Cardiac muscle cell (in vitro differentiated cells and primary cell): ENCODE data around the gene MAP2. TPM values are rescaled to one million over a fixed set of nuclear protein-coding genes. Genes with fewer than 3 reads are reported as not detected.

ENCODE experiments used
- DNase-seq, 2 donors: peaks; one replicate each; pipeline versions ENCODE4 v3.0.0 to v3.0.0-alpha.2; 2010 to 2017; ENCODE audit warnings: low read depth in 1 of 2, low spot score in 1 of 2
- H3K27ac ChIP-seq: fragments of 200-600 bp; sonication (generic); 2 replicates; pipeline ENCODE4 v1.5.1; 2016
- H3K27me3 ChIP-seq: fragments of 200-600 bp; sonication (generic); 2 replicates; pipeline ENCODE4 v1.6.0; 2016; ENCODE audit warnings: control low read depth
- H3K36me3 ChIP-seq: fragments of 200-600 bp; sonication (generic); 2 replicates; pipeline ENCODE4 v1.5.1; 2016; ENCODE audit warnings: control low read depth
- H3K4me1 ChIP-seq: fragments of 200-600 bp; sonication (generic); 2 replicates; pipeline ENCODE4 v1.8.1; 2017; ENCODE audit warnings: low read depth, mild to moderate bottlenecking, mixed run types
- H3K4me3 ChIP-seq: fragments of 200-600 bp; sonication (generic); 2 replicates; pipeline ENCODE4 v1.5.1; 2016; ENCODE audit warnings: mild to moderate bottlenecking
- H3K9me3 ChIP-seq: fragments of 200-600 bp; sonication (generic); 2 replicates; pipeline ENCODE4 v1.5.1; 2017; ENCODE audit warnings: low read depth, mild to moderate bottlenecking, control low read depth
- polyA plus RNA-seq: library from polyadenylated mRNA; unstranded; fragments of >200 nt; fragmentation: Nextera tagmentation; extraction: Ambion mirVana; gene quantifications from 2 replicates; pipeline ENCODE4 v1.2.1, GENCODE V29; 2016
- total RNA-seq: library from RNA; depleted of rRNA; stranded (reverse); fragments of >200 nt; gene quantifications from 2 replicates; pipeline ENCODE4 v1.2.3, GENCODE V29; 2016
- TF ChIP-seq, protein P1 (sequence below): IDR thresholded peaks from 2 replicates; pipeline ENCODE4 v1.5.1; 2012; ENCODE audit warnings: low read depth, mild to moderate bottlenecking, low read length

The MAP2 gene
- total and polyA plus RNA-seq, 2 experiments from 2014 or later: 0.24 to 0.68 TPM

DNA sequence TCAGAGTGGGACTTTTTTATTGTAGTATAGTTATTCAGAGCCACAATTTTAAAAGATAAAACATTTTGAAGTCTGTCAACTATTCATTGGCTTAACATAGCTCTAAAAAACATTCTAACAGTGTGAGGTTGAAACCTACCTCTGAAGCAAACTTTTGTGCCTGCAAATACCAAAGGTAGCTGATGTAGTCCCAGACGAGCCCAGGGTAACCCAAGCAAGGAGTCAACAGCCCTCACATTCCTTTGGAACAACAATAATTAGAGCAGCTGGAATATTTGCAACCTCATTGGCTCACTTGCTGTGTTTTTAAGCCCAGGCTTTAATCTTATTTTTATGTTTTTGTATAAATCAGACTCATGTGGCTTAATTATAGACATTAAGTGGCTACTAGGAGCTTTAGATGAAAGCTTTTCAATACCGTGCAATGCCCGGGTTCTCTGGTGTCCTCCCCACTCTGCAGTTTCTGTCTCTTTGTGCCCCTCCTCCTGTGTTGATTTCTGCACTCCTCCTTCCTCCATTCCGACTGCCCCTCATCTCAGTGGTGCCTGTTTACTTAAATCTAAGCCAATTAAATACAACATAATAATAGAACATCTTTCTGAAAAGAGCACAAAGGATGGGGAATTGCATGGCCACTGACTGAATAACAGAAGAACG, 189.9 kb downstream of the MAP2 start:
- H3K27ac ChIP-seq: no peak overlapping the region
- H3K27me3 ChIP-seq: no peaks in the 10 kb centered on the region
- no peak for DNase-seq
- H3K36me3 ChIP-seq: no peaks in the 10 kb centered on the region
- H3K9me3 ChIP-seq: no peaks in the 10 kb centered on the region
- H3K4me1 ChIP-seq: no peaks in the 10 kb centered on the region
- no peak overlapping the region for H3K4me3 ChIP-seq
- TF ChIP-seq, protein P1, sequence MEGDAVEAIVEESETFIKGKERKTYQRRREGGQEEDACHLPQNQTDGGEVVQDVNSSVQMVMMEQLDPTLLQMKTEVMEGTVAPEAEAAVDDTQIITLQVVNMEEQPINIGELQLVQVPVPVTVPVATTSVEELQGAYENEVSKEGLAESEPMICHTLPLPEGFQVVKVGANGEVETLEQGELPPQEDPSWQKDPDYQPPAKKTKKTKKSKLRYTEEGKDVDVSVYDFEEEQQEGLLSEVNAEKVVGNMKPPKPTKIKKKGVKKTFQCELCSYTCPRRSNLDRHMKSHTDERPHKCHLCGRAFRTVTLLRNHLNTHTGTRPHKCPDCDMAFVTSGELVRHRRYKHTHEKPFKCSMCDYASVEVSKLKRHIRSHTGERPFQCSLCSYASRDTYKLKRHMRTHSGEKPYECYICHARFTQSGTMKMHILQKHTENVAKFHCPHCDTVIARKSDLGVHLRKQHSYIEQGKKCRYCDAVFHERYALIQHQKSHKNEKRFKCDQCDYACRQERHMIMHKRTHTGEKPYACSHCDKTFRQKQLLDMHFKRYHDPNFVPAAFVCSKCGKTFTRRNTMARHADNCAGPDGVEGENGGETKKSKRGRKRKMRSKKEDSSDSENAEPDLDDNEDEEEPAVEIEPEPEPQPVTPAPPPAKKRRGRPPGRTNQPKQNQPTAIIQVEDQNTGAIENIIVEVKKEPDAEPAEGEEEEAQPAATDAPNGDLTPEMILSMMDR: no peak

- H3K9me3 ChIP-seq: no peaks in the 10 kb centered on the region
- H3K4me1 ChIP-seq: no peaks in the 10 kb centered on the region
- no peaks in the 10 kb centered on the region for H3K27me3 ChIP-seq
- H3K27ac ChIP-seq: no peak overlapping the region
- TF ChIP-seq, protein P1: no peak
- DNase-seq: peak in 1 of 2 donors; percentile 38
- H3K36me3 ChIP-seq: no peaks in the 10 kb centered on the region
- H3K4me3 ChIP-seq: no peak overlapping the region
Observed at GRCh38 chr2:209614690-209615369, 191.0 kb downstream of the MAP2 start.

- Histone ChIP-seq H3K4me1 (no peaks in the 10 kb centered on the region), H3K27ac (no peak overlapping the region), H3K9me3 (no peaks in the 10 kb centered on the region), H3K4me3 (no peak overlapping the region), H3K27me3 (no peaks in the 10 kb centered on the region), H3K36me3 (no peaks in the 10 kb centered on the region)
- no peak for DNase-seq
- TF ChIP-seq, protein P1: no peak
Observed at GRCh38 chr2:209619782-209620181, 195.9 kb downstream of the MAP2 start.

- no peak overlapping the region for H3K27ac ChIP-seq
- H3K36me3 ChIP-seq: no peaks in the 10 kb centered on the region
- DNase-seq: no peak
- TF ChIP-seq, protein P1: no peak
- no peaks in the 10 kb centered on the region for H3K4me1 ChIP-seq
- H3K4me3 ChIP-seq: no peak overlapping the region
- H3K9me3 ChIP-seq: no peaks in the 10 kb centered on the region
- H3K27me3 ChIP-seq: no peaks in the 10 kb centered on the region
Observed at GRCh38 chr2:209624192-209624938, 200.5 kb downstream of the MAP2 start.

DNA sequence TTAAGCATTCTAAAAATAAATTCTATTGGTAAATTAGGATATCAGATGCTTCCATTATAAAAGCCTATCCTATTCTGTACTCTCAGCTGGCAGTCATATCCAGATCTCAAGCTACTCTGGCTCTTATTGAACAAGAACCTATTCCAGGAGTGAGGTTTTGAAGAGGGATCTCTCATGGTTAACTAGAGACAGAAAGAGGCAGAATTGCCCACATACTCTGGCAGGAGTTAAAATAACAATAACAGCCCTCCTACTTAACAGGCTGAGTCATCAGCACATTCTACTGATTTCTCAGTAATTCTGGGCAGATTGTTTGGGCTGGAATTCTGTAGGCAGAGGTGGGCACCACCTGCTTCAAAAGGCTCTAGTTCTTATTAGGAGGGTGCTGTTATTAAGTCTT, 205.8 kb downstream of the MAP2 start:
- Histone ChIP-seq H3K27ac (no peak overlapping the region), H3K36me3 (no peaks in the 10 kb centered on the region), H3K9me3 (no peaks in the 10 kb centered on the region), H3K4me3 (no peak overlapping the region), H3K27me3 (no peaks in the 10 kb centered on the region), H3K4me1 (no peaks in the 10 kb centered on the region)
- TF ChIP-seq, protein P1: no peak
- peak in 1 of 2 donors; percentile 40 for DNase-seq
